HG03066 (cell line): Measurements from ENCODE around the gene MAGI2.
"Not testable (repeated sequence)": the region's sequence is repeated elsewhere in the genome, so short reads cannot be mapped to it uniquely, and the experiment has no call there.

Source experiments
- ATAC-seq: cut with Tn5 transposase; IDR thresholded peaks from one replicate; pipeline ENCODE4 v1.9.1; 2021; ENCODE audit warnings: low read depth; ENCODE audit not compliant: unreplicated experiment

The MAGI2 gene

GRCh38 chr7:78607099-78607498 lies 846.4 kb downstream of the MAGI2 start:
- no peak for ATAC-seq

DNA sequence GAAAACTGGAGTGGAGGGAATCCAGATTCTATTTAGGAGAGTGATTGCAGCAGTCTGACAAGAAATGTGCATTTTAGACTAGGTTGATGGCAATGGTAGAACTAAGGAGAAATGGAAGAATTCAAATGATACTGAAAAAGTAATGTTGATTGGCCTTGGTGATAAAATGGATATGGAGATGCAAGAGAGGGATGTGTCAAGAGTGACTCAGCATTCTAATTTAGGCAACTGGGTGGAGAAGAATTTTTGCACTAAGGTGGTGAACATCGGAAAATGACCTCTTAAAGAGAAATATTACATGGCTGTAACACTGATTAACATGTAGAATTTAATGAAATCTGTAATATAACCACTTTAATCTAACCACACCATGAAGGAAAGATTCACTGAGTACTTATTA lies 848.3 kb downstream of the MAGI2 start:
- ATAC-seq = no peak

GRCh38 chr7:78601728-78602127 lies 851.7 kb downstream of the MAGI2 start:
- no peak for ATAC-seq

DNA sequence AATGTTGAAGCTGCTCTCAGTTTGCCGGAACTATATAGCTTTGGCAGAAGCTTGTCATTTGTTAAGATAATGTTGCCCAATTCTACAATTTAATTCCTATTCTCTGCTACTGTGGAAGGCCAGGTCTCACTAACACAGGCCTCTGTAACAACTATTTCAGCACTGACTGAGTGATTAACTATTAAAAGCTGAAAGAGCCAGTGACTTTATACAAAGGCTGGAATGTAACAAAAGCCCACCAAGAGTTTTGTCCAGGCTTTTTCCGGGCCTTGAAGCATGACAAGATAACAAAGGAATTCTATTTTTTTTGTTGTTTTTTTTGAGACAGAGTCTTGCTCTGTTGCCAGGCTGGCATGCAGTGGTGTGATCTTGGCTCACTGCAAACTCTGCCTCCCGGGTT lies 859.3 kb downstream of the MAGI2 start:
- no peak for ATAC-seq

- no peak for ATAC-seq
These were observed 865.1 kb downstream of the MAGI2 start for GRCh38 chr7:78588393-78588792.

- no peak for ATAC-seq
These were observed 865.9 kb downstream of the MAGI2 start for GRCh38 chr7:78587443-78588044.

GRCh38 chr7:78585980-78586379 lies 867.5 kb downstream of the MAGI2 start:
- no peak for ATAC-seq

GRCh38 chr7:78578686-78579085 lies 874.8 kb downstream of the MAGI2 start:
- no peak for ATAC-seq

DNA sequence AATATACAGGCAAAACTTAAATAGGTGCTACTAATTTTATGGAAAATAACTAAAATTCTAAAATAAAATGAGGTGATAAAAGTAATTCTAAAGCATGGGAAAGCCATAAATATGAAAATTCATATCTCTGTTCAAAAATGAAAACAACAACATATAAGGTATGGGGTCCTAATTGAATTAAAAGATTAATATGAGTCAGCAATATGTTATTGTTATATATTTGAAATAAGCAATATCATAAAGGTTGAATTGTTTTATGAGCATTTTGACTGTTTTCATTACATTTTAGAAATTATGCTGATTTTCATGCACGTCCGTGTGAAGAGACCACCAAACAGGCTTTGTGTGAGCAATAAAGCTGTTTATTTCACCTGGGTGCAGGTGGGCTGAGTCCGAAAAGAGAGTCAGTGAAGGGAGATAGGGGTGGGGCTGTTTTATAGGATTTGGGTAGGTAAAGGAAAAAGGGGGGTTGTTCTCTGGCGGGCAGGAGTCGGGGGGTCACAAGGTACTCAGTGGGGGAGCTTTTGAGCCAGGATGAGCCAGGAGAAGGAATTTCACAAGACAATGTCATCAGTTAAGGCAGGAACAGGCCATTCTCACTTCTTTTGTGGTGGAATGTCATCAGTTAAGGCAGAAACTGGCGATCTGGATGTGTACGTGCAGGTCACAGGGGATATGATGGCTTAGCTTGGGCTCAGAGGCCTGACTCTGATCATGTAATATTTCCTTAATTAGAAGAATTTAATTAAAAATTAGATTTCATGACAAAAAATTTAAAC lies 876.1 kb downstream of the MAGI2 start:
- ATAC-seq = not testable (repeated sequence)

DNA sequence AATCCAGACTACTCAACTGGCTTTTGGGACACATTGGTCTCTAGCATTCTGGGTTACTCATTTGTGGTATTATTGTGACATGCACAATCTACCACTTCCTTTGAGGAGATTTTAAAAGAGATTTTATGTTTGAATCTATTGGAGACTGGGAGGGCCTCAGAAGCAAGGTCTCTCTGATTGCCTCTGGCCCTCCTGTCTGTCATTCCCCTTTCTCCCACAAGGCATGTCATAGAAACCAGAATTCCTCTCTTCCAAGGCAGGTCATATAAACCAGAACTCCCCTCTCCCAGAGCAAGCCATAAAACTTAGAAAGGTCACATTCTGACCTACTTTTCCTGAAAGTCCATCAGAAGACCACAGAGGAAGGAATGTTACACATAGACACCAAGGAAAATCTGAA lies 877.2 kb downstream of the MAGI2 start:
- ATAC-seq = no peak

- no peak for ATAC-seq
These were observed 882.2 kb downstream of the MAGI2 start for GRCh38 chr7:78571292-78571691.

GRCh38 chr7:78568690-78569089 lies 884.8 kb downstream of the MAGI2 start:
- ATAC-seq = no peak

DNA sequence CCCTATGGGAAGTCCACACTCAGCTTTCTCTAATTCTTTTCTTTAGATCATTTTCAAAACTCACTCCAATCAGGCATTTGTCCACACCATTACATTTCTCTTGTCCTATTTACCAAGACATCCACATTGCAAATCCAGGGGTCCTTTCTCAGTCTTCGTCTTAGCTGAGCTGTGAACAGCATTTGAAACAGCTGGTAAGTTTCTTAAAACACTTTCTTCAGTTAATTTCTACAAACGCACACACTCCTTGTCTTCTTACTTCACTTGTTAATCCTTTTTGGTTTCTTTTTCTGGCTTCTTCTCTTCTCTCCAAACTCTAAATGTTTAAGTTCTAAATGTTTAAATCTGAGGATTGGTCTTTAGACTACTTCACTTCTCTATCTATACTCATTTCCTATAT lies 885.6 kb downstream of the MAGI2 start:
- ATAC-seq = no peak

DNA sequence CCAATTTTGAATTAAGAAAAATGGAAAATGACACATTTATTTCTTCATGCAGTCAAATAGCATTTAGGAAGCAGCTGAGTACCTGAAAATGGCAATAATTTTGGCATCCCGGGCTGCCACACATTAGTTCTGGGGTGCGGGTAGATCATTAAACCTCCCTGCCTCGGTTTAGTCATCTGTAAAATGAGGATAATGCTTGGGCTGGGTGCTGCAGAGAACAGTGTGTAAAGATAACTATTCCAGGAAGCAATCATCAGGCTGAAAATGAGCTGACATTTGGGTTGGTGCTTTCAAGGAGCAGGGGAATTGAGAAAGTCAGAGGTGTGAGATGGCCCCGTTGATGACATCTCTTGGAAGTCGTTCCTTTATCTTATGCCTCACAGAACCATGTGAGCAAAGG lies 887.7 kb downstream of the MAGI2 start:
- ATAC-seq = no peak

DNA sequence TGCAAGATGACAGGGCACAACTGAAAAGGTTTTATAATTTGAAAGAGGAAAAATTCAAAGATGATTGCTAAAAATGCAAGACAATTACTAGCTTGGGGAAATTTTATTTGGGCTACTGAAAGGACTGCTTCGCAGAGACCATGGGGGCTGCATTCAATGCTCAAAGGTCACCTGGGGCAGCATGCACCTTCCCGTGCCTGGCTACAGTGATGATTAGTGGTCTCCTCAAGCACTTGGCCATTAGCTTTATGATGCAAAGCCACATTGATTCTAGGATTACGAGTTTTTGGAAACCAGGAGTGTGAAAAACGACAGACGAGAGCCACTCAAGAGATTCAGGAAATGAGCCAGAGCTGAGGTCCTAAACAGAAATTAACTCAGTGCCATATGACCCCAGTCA lies 890.3 kb downstream of the MAGI2 start:
- no peak for ATAC-seq

GRCh38 chr7:78562191-78562590 lies 891.3 kb downstream of the MAGI2 start:
- ATAC-seq = no peak

- no peak for ATAC-seq
These were observed 894.9 kb downstream of the MAGI2 start for GRCh38 chr7:78558566-78558965.

DNA sequence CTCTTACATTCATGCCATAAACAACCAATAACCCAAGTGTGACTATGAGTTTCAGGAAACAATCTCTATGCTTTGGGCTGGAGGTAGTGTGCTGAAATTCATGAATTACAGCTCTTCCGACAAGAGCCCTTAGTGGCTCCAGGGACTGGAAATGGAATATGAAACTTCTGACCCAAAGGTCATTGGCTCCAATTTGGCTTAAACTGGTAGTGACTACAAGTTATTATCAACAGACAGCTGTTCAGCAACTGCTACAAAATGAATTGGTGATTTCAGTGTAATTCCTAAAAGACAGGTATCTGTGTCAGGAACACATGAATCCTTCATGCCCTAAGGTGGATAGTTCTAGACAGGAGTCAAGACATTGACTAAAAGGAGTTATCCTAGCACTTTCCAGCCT lies 909.5 kb downstream of the MAGI2 start:
- ATAC-seq = no peak

GRCh38 chr7:78542981-78543380 lies 910.5 kb downstream of the MAGI2 start:
- no peak for ATAC-seq

- no peak for ATAC-seq
These were observed 910.9 kb downstream of the MAGI2 start for GRCh38 chr7:78542541-78542940.

DNA sequence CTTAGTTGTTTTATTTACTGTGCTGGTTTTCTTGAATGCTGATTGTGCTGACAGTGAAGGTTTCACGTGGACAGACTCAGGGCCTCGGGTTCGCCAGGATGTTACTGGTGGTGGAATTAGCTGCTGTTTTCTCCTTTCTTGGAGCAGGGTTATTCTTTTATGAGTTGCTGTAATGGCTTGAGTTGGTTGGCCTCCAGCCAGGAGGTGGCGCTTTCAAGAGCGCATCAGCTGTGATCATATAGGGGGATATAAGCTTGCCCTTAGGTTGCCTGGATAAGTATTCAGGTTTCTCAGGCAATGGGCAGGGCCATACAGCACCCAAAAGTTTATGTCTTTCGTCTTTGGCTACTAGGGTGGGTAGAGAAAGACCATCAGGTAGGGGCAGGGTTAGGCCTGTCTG lies 913.6 kb downstream of the MAGI2 start:
- ATAC-seq = no peak

DNA sequence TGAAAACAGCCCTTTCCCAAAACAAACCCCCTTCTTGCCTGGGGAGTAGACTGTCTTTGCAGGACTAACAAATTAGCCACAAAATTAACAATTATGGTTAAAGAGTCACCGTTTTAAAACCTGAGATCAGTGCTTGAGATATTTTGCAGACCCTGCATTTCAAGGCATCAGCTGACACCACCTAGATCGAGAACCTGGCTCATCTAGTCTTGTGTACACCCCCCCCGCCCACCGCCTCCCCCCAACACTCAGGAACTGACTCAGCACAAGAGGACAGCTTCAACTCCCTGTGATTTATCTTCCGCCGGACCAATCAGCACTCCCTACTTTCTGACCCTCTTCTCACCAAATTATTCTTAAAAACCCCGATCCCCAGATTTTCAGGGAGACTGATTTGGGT lies 917.8 kb downstream of the MAGI2 start:
- no peak for ATAC-seq
